Right forelimb (tissue), 1 donor: ENCODE data around the gene CHN2.

Experiments used
- DNase-seq: peaks from one replicate; pipeline ENCODE4 v3.0.0-alpha.2; 2018

The CHN2 gene

GRCh38 chr7:29315122-29315891 is 120.7 kb downstream of the CHN2 start:
- no peak for DNase-seq

GRCh38 chr7:29315892-29316270 is 121.3 kb downstream of the CHN2 start:
- no peak for DNase-seq

GRCh38 chr7:29316926-29317325 is 122.4 kb downstream of the CHN2 start:
- no peak for DNase-seq

GRCh38 chr7:29318853-29319718 is 124.5 kb downstream of the CHN2 start:
- DNase-seq, result no peak

- no peak for DNase-seq
Observed at GRCh38 chr7:29319719-29320521, 125.3 kb downstream of the CHN2 start.

GRCh38 chr7:29320577-29320976 is 126.0 kb downstream of the CHN2 start:
- DNase-seq, result no peak

GRCh38 chr7:29322023-29322712 is 127.6 kb downstream of the CHN2 start:
- DNase-seq, result no peak

GRCh38 chr7:29325476-29325875 is 130.9 kb downstream of the CHN2 start:
- DNase-seq, result no peak

GRCh38 chr7:29326864-29327263 is 132.3 kb downstream of the CHN2 start:
- no peak for DNase-seq

GRCh38 chr7:29327455-29327854 is 132.9 kb downstream of the CHN2 start:
- DNase-seq, result no peak

GRCh38 chr7:29328045-29328444 is 133.5 kb downstream of the CHN2 start:
- DNase-seq, result no peak

GRCh38 chr7:29328811-29329210 is 134.2 kb downstream of the CHN2 start:
- no peak for DNase-seq

GRCh38 chr7:29329686-29330085 is 135.1 kb downstream of the CHN2 start:
- no peak for DNase-seq

- no peak for DNase-seq
Observed at GRCh38 chr7:29330136-29330535, 135.6 kb downstream of the CHN2 start.

- no peak for DNase-seq
Observed at GRCh38 chr7:29331163-29331562, 136.6 kb downstream of the CHN2 start.

GRCh38 chr7:29332042-29332811 is 137.7 kb downstream of the CHN2 start:
- DNase-seq, result no peak

- no peak for DNase-seq
Observed at GRCh38 chr7:29332875-29333855, 138.6 kb downstream of the CHN2 start.

- DNase-seq, result no peak
Observed at GRCh38 chr7:29335188-29336083, 140.9 kb downstream of the CHN2 start.

GRCh38 chr7:29337546-29338116 is 143.1 kb downstream of the CHN2 start:
- no peak for DNase-seq
